Small intestine (tissue), 7 donors: ENCODE measurements around the gene PRKCA. TPM values are rescaled to one million over a fixed set of nuclear protein-coding genes. Genes with fewer than 3 reads are reported as not detected.

Experiments
- DNase-seq, 2 donors: peaks; one replicate each; pipeline versions ENCODE4 v3.0.0 to v3.0.0-alpha.2; 2013
- FAIRE-seq: peaks from 2 replicates; lab custom pipeline; 2012; peaks lifted over from hg19 to GRCh38; lab: Jason Lieb, UNC
- H3K27ac ChIP-seq, 3 donors: one replicate each; pipeline ENCODE4 v1.5.1; 2013; ENCODE audit warnings: low read length in 2 of 3, mild to moderate bottlenecking in 2 of 3, control low read depth in 1 of 3, inconsistent platforms in 1 of 3, low read depth in 1 of 3, moderate library complexity in 1 of 3
- H3K27me3 ChIP-seq, 3 donors: one replicate each; pipeline ENCODE4 v1.6.1; 2013; ENCODE audit warnings: low read length in 3 of 3, inconsistent platforms in 1 of 3; ENCODE audit not compliant: control insufficient read depth in 3 of 3, insufficient read depth in 3 of 3
- H3K36me3 ChIP-seq, 3 donors: one replicate each; pipeline ENCODE4 v1.6.1; 2013; ENCODE audit warnings: low read length in 3 of 3, inconsistent platforms in 1 of 3, low read depth in 1 of 3, mild to moderate bottlenecking in 1 of 3, moderate library complexity in 1 of 3; ENCODE audit not compliant: control insufficient read depth in 3 of 3, insufficient read depth in 2 of 3
- H3K4me1 ChIP-seq, 3 donors: one replicate each; pipeline ENCODE4 v1.6.1; 2013; ENCODE audit warnings: low read length in 2 of 3, inconsistent platforms in 1 of 3, low read depth in 1 of 3, mild to moderate bottlenecking in 1 of 3, moderate library complexity in 1 of 3; ENCODE audit not compliant: control insufficient read depth in 3 of 3, insufficient read depth in 2 of 3
- H3K4me3 ChIP-seq, 3 donors: one replicate each; pipeline ENCODE4 v1.5.1; 2013; ENCODE audit warnings: low read length in 3 of 3, control low read depth in 1 of 3, inconsistent platforms in 1 of 3, low read depth in 1 of 3, mild to moderate bottlenecking in 1 of 3, moderate library complexity in 1 of 3
- H3K9me3 ChIP-seq, 2 donors: one replicate each; pipeline ENCODE4 v1.6.1; 2013; ENCODE audit warnings: low read depth in 1 of 2, low read length in 1 of 2; ENCODE audit not compliant: control insufficient read depth in 2 of 2, insufficient read depth in 1 of 2
- WGBS, 3 donors: extraction: QIAGEN DNeasy Blood & Tissue Kit; methylation state at CpG; one replicate each; pipeline ENCODE4 v1.1.7; 2013; 5-methylcytosine and 5-hydroxymethylcytosine counted together
- polyA plus RNA-seq, 4 donors: library from polyadenylated mRNA; stranded (reverse) in 3 of 4; unstranded in 1 of 4; fragments of 200-250 nt in 3 of 4; fragments of 120-200 nt in 1 of 4; gene quantifications; one replicate each; pipeline versions ENCODE4 v1.2.1 to v1.2.3, GENCODE V29; 2013
- donor health status: healthy with polysubstance abuse.
- donor health status: control.
- donor health status: control.
- donor health status: Bipolar disorder and iron deficiency.
- donor health status: healthy.

PRKCA gene
- polyA plus RNA-seq, 4 donors: 11.3 to 26.6 (median 22.9) TPM

DNA sequence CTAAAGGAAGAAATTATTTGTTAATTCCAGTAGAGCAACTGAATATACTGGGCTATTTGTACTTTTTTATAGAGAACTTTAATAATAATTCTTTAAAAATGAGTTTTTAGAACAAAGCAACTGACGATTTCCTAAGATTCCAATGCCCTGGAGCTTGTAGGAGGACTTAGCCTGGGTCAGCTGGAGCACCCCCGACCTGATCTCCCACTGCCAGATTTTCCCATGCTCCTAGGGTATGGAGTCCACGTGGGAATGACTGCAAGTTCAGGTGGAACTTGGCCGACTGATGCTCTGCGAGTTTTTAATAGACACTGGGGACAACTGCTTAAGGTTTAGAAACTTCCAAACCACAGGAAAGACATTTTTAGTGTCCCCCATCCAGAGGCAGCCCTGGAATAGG, 507.0 kb downstream of the PRKCA start:
- 79 to 88% (median 82%) methylated on average over 5 of the region's 5 CpGs for WGBS, 3 donors
- H3K9me3 ChIP-seq: no peaks in the 10 kb centered on the region
- H3K4me3 ChIP-seq: no peak overlapping the region
- no peaks in the 10 kb centered on the region for H3K4me1 ChIP-seq
- H3K27me3 ChIP-seq: no peaks in the 10 kb centered on the region
- H3K27ac ChIP-seq: no peak overlapping the region
- no peak for DNase-seq
- peaks cover 0 to 13% (median under 1%) of the 10 kb centered on the region in 3 donors for H3K36me3 ChIP-seq
- FAIRE-seq: no peak

GRCh38 chr17:66810951-66811682, 508.7 kb downstream of the PRKCA start:
- 89 to 91% (median 90%) methylated on average over 12 of the region's 12 CpGs for WGBS, 3 donors
- H3K4me3 ChIP-seq: no peak overlapping the region
- H3K27ac ChIP-seq: no peak overlapping the region
- H3K27me3 ChIP-seq: no peaks in the 10 kb centered on the region
- H3K36me3 ChIP-seq: peaks cover 0 to 8% (median 0%) of the 10 kb centered on the region in 3 donors
- no peak for FAIRE-seq
- no peak for DNase-seq
- no peaks in the 10 kb centered on the region for H3K9me3 ChIP-seq
- no peaks in the 10 kb centered on the region for H3K4me1 ChIP-seq

GRCh38 chr17:66811683-66812054, 509.3 kb downstream of the PRKCA start:
- H3K36me3 ChIP-seq: peaks cover 0 to 4% (median 0%) of the 10 kb centered on the region in 3 donors
- H3K4me3 ChIP-seq: no peak overlapping the region
- no peak overlapping the region for H3K27ac ChIP-seq
- no peak for FAIRE-seq
- no peaks in the 10 kb centered on the region for H3K27me3 ChIP-seq
- no peaks in the 10 kb centered on the region for H3K9me3 ChIP-seq
- no peaks in the 10 kb centered on the region for H3K4me1 ChIP-seq
- DNase-seq: no peak
- 76 to 77% (median 77%) methylated on average over 9 of the region's 9 CpGs for WGBS, 3 donors

- H3K9me3 ChIP-seq: no peaks in the 10 kb centered on the region
- DNase-seq (no peak), FAIRE-seq (no peak)
- WGBS, 3 donors: 88 to 89% (median 89%) methylated on average over 5 of the region's 5 CpGs
- H3K4me1 ChIP-seq: no peaks in the 10 kb centered on the region
- H3K27ac ChIP-seq: no peak overlapping the region
- no peak overlapping the region for H3K4me3 ChIP-seq
- no peaks in the 10 kb centered on the region for H3K27me3 ChIP-seq
- H3K36me3 ChIP-seq: no peaks in the 10 kb centered on the region
These were observed 510.2 kb downstream of the PRKCA start for GRCh38 chr17:66812571-66812970.

DNA sequence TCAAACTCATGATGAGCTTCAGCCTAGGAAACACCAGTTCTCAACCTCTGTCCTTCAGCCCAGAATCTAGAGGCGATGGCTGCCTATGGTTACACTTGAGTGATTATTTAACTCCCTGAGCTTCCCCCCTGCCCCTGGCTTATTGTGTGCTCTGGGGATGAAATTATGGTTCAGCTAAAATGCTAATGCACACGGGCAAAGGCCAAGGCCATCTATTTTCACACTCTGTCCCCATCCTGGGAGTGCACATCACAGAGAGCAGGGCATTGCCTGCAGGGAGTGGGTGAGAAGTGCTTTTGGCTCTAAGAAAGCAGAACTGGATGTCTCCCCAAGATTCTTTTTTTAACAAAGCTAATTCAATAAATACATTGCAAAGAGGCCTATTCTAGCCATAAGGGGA, 510.9 kb downstream of the PRKCA start:
- no peak for FAIRE-seq

GRCh38 chr17:66814026-66814425, 511.6 kb downstream of the PRKCA start:
- Histone ChIP-seq H3K36me3 (no peaks in the 10 kb centered on the region), H3K27ac (no peak overlapping the region), H3K27me3 (peaks cover 0 to 3% (median 0%) of the 10 kb centered on the region in 3 donors), H3K9me3 (peaks cover 0 to 5% of the 10 kb centered on the region in 2 donors), H3K4me3 (no peak overlapping the region), H3K4me1 (no peaks in the 10 kb centered on the region)
- FAIRE-seq (no peak), DNase-seq (no peak)
- 90 to 96% (median 93%) methylated on average over 6 of the region's 6 CpGs for WGBS, 3 donors

More for the DNA sequence above, 510.9 kb downstream of the PRKCA start:
- Histone ChIP-seq H3K4me1 (no peaks in the 10 kb centered on the region), H3K36me3 (no peaks in the 10 kb centered on the region), H3K4me3 (no peak overlapping the region), H3K27ac (no peak overlapping the region), H3K27me3 (peaks cover 0 to 1% (median 0%) of the 10 kb centered on the region in 3 donors), H3K9me3 (peaks cover 0 to 3% of the 10 kb centered on the region in 2 donors)
- no peak for DNase-seq
- 28 to 49% (median 48%) methylated on average over 2 of the region's 2 CpGs for WGBS, 3 donors

GRCh38 chr17:66814570-66814969, 512.2 kb downstream of the PRKCA start:
- peaks cover 0 to 5% of the 10 kb centered on the region in 2 donors for H3K9me3 ChIP-seq
- no peak overlapping the region for H3K4me3 ChIP-seq
- DNase-seq (no peak), FAIRE-seq (no peak)
- peaks cover 0 to 3% (median 0%) of the 10 kb centered on the region in 3 donors for H3K27me3 ChIP-seq
- no peaks in the 10 kb centered on the region for H3K36me3 ChIP-seq
- no peak overlapping the region for H3K27ac ChIP-seq
- WGBS, 3 donors: 33 to 43% (median 40%) methylated on average over 5 of the region's 5 CpGs
- no peaks in the 10 kb centered on the region for H3K4me1 ChIP-seq

DNA sequence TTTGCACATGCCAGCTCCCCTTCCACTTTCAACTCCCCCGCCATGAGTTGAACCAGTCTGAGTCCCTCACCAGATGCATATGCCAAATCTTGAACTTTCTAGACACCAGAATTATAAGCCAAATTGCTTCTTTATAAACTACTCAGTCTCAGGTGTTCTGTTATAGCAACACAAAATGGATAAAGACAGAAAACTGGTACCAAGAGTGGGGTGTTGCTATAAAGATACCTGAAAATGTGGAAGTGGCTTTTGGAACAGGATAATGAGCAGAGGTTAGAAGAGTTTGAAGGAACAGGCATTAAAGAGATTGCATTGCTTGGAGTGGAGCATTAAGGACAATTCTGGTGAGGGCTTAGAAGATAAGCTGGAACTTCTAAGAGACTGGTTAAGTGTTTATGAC, 515.3 kb downstream of the PRKCA start:
- Histone ChIP-seq H3K4me3 (no peak overlapping the region), H3K36me3 (no peaks in the 10 kb centered on the region), H3K4me1 (no peaks in the 10 kb centered on the region), H3K9me3 (peaks cover 0 to 5% of the 10 kb centered on the region in 2 donors), H3K27ac (no peak overlapping the region), H3K27me3 (peaks cover 0 to 3% (median 0%) of the 10 kb centered on the region in 3 donors)
- DNase-seq (no peak), FAIRE-seq (no peak)
- 92 to 100% (median 95%) methylated on average over 1 of the region's 1 CpG for WGBS, 3 donors
